ENCODE results near the gene FAM120B.

FAM120B gene

DNA sequence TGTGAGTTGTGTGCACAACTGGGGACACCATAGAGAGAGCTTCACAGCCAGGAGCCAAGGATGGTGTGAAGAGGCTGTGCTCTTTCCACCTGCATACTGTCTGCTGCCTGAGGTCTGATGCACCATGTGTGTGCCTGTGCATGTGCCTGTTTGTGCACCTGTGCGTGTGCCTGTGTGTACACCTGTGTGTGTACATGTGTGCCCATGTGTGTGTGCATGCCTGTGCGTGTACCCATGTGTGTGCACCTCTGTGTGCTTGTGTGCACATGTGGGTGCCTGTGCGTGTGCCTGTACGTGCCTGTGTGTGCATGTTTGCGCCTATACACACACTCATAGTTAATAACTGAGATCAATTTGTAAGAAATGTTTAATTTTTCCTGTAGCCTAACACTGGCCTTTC is 51.3 kb downstream of the FAM120B start:
- DNase-seq, result no peak
- TF ChIP-seq GATA1 (IDR thresholded peaks at IDR 0.05; ENCODE audit: low read depth, low read length) (no peak), POLR2A (IDR thresholded peaks at IDR 0.05; ENCODE audit: low read length) (no peak)

DNA sequence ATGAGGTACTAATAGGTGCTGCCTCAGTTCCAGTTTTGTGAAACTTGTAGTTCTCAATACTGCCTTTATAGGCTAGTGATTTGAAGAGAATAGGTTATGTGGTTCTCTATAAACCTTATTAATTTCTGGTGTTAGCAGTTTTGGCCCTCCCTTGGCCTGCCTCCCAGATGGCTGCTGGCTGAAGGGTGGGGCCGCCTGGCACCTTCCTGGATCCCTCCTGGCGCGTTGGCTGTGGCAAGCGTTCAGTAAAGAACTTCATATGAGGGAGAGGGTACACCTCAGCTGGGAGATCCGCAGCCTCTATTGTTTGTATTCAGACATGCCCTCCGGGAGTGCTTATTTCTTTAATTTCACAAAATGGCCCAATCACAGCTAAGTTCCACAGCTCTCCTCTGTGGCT is 51.9 kb downstream of the FAM120B start:
- no peak for DNase-seq
- no peak for TF ChIP-seq GATA1 (IDR thresholded peaks at IDR 0.05; ENCODE audit: low read depth, low read length)
- no peak for TF ChIP-seq POLR2A (IDR thresholded peaks at IDR 0.05; ENCODE audit: low read length)

DNA sequence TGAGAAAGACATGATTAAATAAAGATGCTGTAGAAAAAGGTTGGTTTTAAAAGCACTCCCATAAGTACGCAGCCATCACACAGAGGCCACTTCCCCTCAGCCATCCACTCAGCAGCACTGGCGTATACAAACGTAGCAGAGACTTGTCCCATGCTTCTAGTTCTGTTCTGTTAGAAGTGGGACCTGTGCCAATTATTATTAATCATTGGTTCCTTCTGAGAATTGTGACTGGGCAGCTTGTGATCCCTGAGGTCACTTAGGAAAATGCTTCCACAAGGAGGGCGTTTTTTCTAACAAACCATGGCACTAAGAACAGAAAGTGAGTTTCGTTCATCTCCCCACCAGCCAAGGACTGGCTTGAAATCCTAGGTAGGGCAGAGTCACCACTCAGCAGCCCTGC is 53.9 kb downstream of the FAM120B start:
- TF ChIP-seq POLR2A (IDR thresholded peaks at IDR 0.05; ENCODE audit: low read length), result no peak
- no peak for TF ChIP-seq GATA1 (IDR thresholded peaks at IDR 0.05; ENCODE audit: low read depth, low read length)
- DNase-seq, result peak in 1 of 2 experiments; percentile 51

DNA sequence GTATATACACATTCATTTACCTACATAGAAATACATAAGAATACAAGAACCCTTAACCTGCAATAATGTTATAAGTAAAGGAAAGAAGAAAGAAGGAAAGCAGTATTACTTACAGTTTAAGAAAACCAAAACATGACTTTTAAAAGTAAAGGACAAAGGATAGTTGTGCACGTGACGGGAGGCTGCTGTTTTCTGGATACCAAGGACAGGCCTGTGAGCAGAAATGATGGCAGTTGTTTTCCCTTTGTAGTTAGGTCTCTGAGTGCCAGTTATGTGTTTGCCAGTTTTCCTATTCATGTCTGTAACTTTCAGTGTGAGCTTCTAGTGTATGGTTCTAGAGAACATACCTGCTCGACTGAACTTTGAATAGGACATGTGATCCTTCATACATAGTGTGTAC is 54.8 kb downstream of the FAM120B start:
- no peak for TF ChIP-seq GATA1 (IDR thresholded peaks at IDR 0.05; ENCODE audit: low read depth, low read length)
- TF ChIP-seq POLR2A (IDR thresholded peaks at IDR 0.05; ENCODE audit: low read length), result no peak
- no peak for DNase-seq

DNA sequence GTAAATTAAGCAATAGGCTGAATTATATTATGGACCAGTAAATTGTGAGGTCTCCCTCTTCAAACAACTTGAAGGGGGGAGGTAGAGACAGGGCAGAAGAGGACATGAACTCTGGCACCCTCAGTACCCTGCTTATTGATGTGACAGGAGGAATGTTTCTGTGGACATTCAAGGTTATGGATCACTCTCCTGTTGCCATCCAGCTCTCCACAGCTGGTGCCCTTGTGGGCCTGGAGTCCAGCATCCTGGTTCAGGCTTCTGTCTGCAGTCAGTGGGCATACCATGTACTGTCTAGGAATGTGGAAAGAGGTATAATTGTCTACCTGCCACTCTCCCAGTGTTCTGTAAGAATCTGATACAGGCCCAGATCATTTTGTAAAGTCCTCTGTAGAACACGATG is 55.6 kb downstream of the FAM120B start:
- TF ChIP-seq POLR2A (IDR thresholded peaks at IDR 0.05; ENCODE audit: low read length) (no peak), GATA1 (IDR thresholded peaks at IDR 0.05; ENCODE audit: low read depth, low read length) (no peak)
- DNase-seq, result no peak

DNA sequence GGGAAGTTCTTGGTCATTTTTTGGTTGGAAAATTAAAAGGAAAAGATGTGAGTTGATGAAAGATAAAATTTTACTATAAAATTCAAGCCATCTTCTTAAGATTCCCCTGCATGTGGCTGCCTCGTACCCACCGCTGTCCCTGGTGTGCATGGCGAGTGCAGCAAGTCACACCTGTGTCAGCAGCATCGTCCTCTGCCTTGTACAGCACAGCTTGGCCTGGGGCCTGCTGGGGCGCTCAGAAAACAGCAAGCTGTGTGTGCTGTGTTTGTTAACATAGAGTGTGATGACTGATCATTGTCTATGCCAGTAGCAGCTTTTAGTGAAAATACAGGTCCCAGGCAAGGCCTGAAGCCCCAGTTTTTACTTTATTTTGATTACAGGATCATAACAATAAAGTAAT is 56.7 kb downstream of the FAM120B start:
- DNase-seq, result no peak
- TF ChIP-seq GATA1 (IDR thresholded peaks at IDR 0.05; ENCODE audit: low read depth, low read length) (no peak), POLR2A (IDR thresholded peaks at IDR 0.05; ENCODE audit: low read length) (no peak)

DNA sequence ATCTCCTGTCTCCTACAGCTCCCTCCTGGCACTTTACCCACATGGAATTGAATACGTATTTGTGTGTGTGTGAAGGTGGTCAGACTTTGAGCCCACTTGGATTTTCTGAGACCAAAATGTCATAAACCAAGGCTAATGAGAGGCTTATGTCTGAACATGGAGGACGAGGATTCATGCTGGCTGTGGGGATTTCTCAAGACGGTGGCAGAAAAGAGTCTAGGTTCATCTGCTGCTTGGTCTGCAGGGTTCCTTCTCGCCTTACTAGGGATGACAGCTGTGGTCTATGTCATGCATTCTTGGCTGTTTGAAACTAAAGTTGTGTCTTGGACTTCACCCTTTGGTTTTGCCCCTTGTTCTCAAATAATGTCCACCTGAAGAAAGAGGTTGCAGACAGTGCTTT is 58.6 kb downstream of the FAM120B start:
- DNase-seq, result no peak
- TF ChIP-seq POLR2A (IDR thresholded peaks at IDR 0.05; ENCODE audit: low read length) (no peak), GATA1 (IDR thresholded peaks at IDR 0.05; ENCODE audit: low read depth, low read length) (no peak)

DNA sequence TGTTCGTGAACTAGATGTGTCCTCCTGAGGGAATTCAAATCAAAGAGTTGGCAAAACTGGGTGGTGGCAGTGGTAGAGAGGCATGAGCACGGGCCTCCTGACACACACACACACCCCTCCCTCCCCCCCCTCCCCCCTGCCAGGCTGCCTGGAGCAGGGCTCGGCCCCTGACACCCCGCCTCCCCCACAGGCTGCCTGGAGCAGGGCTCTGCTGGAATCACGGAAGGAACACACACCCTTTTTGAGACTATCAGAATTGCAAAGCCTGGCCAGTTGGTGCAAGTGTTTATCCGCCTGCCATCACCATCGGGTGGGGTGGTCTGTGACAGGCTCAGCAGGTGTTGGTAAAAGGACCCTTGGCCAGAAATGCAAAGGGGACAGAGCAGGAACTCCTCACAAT is 59.0 kb downstream of the FAM120B start:
- TF ChIP-seq GATA1 (IDR thresholded peaks at IDR 0.05; ENCODE audit: low read depth, low read length), result no peak
- no peak for TF ChIP-seq POLR2A (IDR thresholded peaks at IDR 0.05; ENCODE audit: low read length)
- no peak for DNase-seq

DNA sequence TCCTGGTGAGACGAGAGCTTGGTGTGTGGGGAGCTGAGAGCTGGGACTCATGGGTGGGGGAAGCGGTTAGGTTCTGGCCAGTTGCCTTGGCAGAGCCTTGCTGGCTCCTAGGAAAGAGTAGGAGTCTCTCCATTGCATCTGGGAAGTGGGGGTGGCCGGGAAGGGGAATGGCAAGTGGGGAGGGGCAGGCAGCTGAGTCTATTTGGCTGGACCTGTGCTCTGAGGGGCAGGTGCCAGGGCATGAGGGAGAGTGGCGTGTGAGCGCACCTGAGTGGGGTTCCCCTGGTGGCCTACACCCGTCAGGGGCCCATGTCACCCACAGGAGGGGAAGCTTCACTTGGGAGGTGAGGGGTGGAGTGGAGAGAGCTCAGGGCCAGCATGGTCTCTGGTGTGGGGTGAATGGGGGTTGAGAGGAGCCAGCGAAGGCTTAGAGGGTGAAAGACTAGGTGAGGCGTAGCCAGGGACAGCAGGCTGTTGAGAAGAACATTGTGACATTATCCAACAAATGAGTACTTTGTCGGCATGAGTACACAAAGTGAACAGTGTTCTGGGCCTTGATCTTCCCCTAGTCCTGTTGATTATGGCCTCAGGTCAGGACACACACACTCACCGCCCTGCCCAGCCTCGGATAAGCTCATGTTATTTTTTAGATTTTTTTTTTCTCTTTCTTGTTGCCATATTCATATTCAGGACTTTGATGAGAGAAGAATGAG is 59.8 kb downstream of the FAM120B start:
- no peak for DNase-seq
- TF ChIP-seq POLR2A (IDR thresholded peaks at IDR 0.05; ENCODE audit: low read length) (no peak), GATA1 (IDR thresholded peaks at IDR 0.05; ENCODE audit: low read depth, low read length) (no peak)

DNA sequence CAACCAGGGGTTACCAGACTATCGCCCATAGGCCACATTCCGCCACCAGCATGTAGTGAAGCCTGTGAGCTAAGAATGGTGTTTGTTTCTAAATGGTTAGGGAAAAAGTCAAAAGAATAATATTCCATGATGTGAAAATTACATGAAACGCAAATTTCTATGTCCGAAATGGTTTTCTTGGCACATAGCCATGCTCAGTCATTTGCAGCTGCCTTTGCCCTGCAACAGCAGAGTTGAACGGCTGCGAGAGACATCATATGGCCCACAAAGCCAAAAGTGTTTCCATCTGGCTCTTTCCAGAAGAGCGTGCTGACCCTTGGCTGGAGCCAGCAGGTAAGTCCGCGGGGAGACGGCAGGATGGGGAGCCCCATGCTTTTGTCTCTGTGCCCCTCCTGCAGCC is 60.7 kb downstream of the FAM120B start:
- TF ChIP-seq GATA1 (IDR thresholded peaks at IDR 0.05; ENCODE audit: low read depth, low read length) (no peak), POLR2A (IDR thresholded peaks at IDR 0.05; ENCODE audit: low read length) (no peak)
- no peak for DNase-seq

DNA sequence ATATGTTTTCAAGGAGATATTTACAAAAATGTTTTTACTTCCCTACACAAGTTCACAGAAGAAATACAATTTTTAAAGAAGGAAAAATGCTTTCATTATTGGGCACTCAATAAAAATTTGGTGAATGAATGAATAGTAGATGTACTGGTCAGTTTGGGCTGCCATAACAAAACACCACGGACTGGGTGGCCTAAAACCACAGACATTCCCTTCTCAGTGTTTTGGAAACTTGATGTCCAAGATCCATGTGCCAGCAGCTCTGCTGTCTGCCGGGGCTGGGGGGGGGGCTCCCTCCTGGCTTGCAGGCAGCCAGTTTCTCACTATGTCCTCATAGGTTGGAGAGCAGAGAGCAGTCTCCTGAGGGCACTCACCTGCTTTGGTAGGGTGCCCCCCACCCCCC is 62.0 kb downstream of the FAM120B start:
- TF ChIP-seq POLR2A (IDR thresholded peaks at IDR 0.05; ENCODE audit: low read length) (no peak), GATA1 (IDR thresholded peaks at IDR 0.05; ENCODE audit: low read depth, low read length) (no peak)
- DNase-seq, result no peak

DNA sequence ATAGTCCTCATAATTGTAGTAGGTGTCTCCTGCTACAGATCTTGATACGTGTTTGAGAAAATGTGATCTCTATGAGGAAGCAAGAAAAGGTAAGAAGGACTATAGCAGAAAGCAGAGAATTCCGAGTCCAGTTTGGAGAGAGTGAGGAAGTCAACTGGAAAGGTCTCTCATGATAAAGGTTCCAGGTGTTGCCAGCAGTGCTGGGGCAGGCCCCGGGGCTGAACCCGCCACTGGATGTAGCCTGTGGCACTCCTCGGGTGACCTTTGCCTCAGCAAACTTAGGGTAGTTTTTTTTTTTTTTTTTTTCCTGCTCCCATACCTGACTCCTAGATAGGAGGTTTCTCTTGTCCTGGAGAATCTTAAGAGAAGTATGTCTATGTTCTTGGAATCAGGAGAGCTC is 62.8 kb downstream of the FAM120B start:
- DNase-seq, result no peak
- TF ChIP-seq GATA1 (IDR thresholded peaks at IDR 0.05; ENCODE audit: low read depth, low read length) (no peak), POLR2A (IDR thresholded peaks at IDR 0.05; ENCODE audit: low read length) (no peak)

DNA sequence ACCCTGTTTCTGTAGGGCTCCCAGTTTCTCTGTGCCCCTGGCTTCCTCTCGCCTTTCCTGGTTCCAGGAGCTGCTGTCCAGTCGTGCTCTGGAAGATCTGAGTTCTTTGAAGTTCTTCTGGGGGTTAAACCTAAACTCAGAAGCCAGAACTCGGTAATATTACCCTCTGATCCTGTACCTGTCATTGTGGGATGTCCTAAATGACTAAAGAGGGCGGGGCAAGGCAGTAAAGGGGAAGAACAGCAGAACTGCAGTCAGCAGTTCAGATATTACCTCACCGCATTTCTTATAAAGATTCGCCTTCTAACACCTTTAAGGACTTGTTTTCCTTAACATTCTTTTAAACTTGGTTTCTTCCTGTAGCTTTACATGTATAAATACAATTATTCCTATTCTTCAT is 63.9 kb downstream of the FAM120B start:
- no peak for TF ChIP-seq GATA1 (IDR thresholded peaks at IDR 0.05; ENCODE audit: low read depth, low read length)
- no peak for TF ChIP-seq POLR2A (IDR thresholded peaks at IDR 0.05; ENCODE audit: low read length)
- no peak for DNase-seq

DNA sequence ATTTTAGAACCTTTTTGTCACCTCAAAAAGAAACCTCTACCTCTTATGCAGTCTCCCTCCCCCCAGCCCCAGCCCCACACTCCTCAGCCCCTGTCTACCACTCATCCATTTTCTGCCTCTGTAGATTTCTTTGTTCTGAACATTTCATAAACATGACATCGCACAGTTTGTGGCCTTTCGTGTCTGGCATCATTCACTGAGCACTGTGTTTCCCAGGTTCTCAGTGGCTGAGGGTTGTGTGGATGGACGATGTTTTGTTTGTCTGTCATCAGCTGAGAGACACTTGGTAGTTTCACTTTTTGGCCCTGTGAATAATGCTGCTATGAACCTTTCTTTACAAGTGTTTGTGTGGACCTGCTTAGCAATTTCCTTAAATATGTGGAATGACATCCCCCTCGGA is 64.5 kb downstream of the FAM120B start:
- TF ChIP-seq GATA1 (IDR thresholded peaks at IDR 0.05; ENCODE audit: low read depth, low read length), result no peak
- no peak for TF ChIP-seq POLR2A (IDR thresholded peaks at IDR 0.05; ENCODE audit: low read length)
- no peak for DNase-seq

DNA sequence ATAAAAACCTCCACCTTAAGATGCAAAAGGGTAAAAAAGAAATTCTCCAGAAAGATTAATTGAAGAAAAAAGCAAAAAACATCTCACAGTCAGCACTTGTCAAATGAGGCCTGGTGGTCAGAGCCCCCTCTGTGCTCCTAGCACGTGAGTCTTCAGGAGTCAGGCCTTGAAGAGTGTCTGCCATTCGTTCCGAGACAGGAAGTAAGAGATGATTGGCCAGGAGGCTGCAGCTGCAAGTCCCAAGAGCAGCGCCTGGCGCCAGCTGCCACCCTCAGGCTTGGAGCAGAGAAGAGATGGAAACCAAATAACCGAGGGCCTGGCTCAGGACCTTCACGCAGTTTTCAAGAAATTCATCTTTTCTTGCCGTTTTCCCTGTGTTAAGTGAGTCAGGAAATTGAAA is 65.0 kb downstream of the FAM120B start:
- no peak for DNase-seq
- no peak for TF ChIP-seq GATA1 (IDR thresholded peaks at IDR 0.05; ENCODE audit: low read depth, low read length)
- no peak for TF ChIP-seq POLR2A (IDR thresholded peaks at IDR 0.05; ENCODE audit: low read length)
